GM19463 (cell line): Measurements from ENCODE around the gene LPAR6.
"Not testable (repeated sequence)": the region's sequence is repeated elsewhere in the genome, so short reads cannot be mapped to it uniquely, and the experiment has no call there.

Experiments used
- ATAC-seq: cut with Tn5 transposase; IDR thresholded peaks from one replicate; pipeline ENCODE4 v1.9.1; 2021; ENCODE audit warnings: mild to moderate bottlenecking, moderate library complexity; ENCODE audit not compliant: unreplicated experiment

Gene LPAR6, protein sequence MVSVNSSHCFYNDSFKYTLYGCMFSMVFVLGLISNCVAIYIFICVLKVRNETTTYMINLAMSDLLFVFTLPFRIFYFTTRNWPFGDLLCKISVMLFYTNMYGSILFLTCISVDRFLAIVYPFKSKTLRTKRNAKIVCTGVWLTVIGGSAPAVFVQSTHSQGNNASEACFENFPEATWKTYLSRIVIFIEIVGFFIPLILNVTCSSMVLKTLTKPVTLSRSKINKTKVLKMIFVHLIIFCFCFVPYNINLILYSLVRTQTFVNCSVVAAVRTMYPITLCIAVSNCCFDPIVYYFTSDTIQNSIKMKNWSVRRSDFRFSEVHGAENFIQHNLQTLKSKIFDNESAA

DNA sequence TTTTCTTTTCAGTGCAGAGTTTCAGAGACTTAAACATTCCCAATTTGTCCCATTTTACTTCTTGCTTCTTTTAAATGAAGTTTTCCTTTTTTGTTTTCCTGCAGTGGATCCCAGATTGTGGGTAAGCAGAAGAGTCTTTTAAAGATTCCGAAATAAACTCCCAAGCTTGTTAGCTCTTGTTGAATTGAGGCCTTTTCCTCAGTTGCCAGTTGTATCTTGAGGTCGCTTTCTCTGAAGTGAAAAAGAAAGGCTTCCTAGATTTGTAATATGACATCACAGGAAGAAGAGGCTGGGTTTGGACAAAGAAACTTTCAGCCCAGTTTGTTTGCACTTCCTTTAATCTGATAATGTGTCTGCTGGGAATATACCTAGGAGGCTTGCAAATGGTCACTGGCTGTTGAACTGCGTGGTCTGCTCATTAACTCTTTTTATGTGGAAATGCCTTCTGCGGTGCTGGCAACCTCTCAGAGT, at the start of gene LPAR6:
LPAR6 (minus strand) TSS at position 233 of the 471 bp plus-strand sequence. CDS start 690 bp downstream, outside the sequence.
- no peak for ATAC-seq

DNA sequence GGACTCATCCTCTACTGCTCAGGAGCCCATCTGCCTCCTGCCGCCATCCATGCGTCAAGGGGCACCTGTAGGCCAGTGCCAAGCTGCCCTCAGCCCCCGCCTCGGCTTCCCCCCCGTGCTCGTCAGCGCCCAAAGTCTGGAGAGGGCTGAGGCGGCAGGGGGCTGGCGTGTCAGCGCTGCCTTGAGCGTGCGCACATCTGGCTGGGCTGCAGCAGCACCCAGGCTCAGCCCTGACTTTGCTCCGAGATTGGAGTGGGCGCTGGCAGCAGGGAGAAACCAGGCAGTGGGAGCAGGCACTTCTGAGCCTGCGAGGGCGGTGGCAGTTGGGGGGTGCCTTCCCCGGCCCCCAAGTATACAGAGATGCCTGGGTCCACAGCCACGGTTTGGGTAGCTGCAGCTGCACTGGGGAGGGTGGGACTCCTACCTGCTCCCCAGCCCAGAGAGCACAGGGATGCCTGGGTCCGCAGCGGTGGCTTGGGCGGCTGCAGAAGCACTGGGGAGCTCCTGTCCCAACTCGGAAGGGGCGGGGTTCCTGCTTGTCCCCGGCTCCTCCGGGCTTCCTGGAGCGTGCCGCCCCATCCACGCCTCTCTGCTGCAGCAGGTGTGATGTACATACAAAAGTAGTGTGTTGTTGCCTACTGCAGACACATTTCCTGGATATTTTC, 44.8 kb upstream of the LPAR6 start:
- no peak for ATAC-seq

DNA sequence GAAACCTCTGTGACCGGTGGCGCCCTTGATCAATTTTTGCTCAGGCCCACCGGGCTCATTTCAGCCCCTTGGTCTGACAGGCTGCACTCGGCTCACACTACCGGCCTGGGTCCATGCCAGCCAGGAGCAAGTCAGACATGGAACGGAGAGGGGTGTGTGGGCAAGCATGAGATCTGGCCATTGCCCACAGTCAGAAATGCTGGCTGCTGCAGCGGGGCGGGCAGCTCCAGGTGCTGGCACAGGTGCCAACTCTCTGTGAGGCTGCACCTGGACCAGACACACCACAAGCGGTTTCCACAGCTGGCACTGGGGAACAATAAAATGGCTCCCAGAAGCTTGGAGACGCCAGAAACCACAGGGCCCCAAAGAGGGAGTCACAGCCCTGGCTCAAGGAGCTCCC, 43.6 kb upstream of the LPAR6 start:
- no peak for ATAC-seq

DNA sequence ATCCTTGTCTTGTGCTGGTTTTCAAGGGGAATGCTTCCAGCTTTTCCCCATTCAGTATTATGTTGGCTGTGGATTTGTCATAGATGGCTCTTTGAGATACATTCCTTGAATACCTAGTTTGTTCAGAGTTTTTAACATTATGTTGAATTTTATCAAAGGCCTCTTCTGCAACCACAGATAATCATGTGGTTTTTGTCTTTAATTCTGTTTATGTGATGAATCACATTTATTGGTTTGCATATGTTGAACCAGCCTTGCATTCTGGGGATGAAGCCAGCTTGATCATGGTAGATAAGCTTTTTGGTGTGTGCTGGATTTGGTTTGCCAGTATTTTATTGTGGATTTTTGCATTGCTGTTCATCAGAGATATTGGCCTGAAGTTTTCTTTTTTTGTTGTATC, 38.3 kb upstream of the LPAR6 start:
- not testable (repeated sequence) for ATAC-seq

DNA sequence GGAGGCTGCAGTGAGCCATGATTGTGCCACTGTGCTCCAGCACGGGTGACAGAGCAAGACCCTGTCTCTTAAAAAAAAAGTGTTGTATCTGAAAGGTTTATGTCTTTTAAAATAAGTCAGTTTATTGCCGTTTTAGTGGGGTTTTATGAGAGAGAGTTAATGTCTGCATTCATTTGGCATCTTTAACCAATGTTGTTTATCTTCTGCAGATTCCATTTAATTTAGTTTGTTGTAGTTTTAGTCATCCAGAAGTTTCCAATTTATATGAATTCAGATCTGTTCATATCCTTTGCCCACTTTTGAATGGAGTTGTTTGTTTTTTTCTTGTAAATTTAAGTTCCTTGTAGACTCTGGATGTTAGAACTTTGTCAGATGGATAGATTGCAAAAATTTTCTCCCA, 36.7 kb upstream of the LPAR6 start:
- no peak for ATAC-seq

DNA sequence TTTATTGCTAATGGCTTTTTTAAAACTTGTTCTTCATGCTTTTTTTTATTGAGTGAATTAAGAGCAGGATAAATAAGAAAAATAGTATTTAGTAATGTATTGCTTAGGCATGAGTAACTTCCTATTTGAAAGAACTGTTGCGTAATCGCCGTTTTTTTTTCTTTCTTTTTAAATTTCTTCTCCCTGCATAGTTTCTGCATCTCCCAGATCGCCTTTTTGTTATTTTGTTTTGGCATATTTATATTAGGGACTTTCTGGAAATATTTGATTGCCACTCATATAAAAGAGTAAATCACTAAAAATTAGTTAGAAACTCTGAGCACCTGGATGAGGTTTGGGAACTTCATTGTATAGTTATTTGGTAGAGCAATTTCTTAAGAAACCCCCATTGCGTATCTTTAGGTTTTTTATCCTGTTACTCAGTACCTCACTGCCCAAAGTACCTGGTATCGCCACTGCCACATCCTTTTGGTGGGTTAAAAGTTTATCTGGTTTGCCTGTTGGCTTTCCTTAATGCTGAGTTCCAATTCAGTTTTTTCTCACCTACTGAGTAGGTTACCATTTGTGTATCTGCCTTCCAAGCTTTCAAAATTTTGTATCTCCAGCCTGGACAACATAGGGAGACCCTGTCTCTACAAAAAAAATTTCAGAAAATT, 36.2 kb upstream of the LPAR6 start:
- ATAC-seq: no peak

DNA sequence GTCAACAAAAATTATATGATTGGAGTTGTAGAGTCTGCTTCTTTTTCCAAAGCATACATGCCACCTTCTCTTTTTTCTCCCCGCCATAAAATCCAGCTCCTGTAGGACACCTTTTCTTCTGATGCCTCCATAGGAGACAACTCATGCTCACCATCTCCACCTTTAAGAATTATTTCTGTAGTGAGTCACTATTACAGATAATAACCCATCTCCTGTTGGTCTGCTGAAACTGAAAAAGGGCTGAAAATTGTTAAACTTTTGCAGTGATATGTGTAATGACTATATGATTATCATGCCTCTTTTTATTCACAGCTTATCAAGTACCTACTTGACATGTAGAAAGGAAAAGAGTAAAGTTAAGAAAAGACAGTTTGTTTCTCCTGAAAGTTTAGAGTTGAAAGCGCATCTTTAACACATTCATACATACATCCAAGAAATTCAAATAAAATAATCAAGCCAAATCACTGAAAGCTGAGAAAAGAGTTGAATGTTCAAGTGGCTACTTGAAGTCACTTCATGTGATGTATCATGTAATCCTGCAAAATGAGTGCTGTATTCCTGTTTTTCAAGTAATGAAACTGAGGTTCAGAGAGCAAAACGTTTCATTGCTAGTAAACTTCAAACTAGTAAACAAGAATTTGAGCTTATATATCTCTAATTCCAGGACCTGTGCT, 35.5 kb upstream of the LPAR6 start:
- ATAC-seq: no peak

DNA sequence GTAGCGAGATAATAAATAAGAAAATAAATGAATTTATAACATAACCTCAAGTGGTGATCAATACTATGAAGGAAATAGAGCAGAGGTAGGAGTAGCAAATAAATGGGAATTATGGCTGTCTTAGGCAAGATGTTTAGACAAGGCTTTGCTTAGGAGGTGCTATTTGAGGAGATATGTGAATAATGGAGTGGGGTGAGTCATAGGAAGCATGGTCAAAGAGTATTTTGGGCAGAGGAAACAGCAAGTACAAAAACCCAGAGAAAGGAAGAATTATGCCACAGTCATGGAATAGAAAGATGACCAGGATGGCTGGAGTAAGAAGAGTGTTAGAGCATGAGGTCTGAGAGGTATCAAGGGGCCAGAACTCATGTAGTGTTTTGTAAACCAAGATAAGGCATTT, 33.6 kb upstream of the LPAR6 start:
- no peak for ATAC-seq

DNA sequence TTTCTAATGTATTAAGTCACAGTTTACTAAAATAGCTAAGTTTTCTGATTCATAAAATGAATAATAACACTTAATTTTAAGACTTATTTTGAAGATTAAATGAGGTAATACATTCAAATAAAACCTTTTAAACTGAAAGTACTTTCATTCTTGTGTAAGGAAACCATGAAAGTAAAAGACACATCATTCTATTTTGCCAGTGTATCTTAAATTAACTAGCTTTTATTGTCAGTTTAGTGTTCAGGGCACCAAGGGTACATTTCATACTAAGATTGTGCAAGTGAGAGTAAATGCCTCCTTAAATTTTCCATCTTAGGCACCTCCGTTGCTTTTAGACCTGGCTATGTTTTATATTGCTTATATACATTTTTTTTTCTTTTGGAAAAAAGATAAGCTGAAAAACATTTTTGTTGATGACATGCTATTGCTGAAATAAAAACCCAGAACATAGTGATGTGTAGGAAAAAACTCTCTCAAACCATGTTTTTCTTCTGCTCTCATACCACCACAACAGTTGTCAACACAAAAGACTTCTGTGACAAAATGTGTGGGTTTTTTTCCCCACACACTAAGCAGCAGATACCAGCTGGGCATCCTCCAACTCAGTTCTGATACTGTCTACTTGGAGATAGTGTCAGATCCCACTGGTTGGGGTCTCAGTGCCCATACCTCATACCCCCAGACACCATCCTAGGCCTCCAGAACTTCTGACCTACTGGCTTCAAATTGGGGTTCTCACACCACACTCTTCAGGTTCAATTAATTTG, 30.7 kb upstream of the LPAR6 start:
- no peak for ATAC-seq

DNA sequence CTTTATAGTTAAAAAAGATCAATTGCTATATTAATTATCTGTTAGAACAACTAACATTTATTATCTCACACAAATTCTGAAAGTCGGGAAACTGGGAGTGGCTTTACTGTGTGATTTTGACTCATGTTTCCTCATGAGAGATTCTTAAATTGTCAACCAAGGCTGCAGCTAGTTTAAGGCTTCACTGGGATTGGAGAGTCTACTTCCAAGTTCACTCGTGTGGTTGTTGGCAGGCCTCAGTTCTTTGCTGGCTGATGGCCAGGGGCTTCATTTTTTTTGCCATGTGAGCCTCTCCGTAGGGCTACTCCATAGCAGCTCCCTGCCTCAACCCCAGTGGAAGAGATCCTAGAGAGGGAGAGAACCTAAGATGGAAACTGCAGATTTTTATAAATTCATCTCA, 24.5 kb upstream of the LPAR6 start:
- no peak for ATAC-seq

DNA sequence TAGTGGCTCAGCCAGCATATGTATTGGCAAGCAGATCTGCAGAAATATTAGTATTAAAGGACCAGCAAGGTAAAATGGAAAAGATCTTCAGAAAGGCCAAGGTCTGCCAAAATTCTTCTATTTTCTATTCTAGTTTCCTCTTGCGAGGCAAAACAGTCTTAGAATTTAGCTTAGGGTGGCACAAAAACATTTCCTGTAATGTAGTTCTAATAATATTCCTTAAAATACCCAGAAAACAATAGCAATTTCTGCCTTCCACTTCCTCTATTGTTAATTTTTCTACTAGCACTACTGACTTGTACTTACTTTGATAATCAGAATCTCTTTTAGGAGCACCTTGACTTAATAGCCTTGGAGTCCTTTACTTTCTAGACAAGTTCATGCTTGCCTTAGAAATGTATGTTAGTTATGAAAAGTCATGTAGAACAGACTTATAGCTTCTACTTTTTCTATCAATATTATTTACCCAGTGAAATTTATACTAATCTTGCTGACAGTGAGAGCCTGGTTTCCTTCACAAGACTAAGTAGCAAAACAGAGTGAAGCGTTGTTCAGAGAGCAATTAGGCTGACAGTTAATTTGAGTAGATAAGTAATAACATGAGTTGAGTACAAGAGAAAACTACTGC, 23.9 kb upstream of the LPAR6 start:
- ATAC-seq: no peak

DNA sequence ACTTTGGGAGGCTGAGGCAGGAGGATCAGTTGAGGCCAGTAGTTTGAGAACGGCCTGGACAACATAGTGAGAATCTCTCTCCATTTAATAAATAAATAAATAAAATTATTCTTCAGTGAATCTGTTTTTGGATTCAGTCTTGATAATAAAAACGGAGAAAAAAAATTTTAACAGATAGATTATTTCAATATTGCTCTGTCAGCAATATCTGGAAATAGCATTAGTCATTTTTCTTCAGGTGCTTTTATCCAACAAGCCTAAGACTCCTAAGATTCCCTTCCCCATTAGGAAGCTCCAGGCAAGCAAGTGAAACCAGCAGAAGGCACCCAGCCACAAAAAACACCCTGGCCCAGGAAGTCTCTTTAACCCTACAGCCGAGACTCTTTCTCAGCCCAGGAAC, 21.3 kb upstream of the LPAR6 start:
- no peak for ATAC-seq

DNA sequence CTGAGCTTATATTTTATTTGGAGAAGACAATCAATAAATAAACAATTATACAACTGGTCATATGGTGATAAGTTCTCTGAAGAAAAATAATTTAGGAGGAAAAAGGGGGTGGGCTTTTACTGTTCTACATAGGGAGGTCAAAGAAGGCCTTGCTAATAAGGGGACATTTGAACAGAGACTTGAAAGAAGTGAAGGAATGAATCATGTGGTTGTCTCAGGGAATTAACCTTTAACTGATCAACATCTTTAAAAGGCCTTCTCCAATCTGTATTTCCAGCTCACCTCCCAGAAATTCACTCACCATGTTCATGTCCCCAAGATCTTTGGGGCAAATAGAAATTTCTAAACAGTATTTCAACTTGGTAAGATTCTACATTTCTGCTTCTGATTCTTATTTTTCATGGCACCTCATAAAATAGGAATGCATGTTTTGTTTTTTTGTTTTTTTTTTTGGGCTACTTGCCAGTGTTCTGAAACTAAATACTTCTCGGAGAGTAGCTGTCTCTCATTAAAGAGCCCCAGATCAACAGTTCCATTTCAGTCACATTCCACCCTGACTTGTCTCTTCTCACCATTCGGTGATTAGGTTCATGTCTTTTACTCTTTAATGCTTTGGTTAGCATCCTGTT, 19.2 kb upstream of the LPAR6 start:
- ATAC-seq: no peak

DNA sequence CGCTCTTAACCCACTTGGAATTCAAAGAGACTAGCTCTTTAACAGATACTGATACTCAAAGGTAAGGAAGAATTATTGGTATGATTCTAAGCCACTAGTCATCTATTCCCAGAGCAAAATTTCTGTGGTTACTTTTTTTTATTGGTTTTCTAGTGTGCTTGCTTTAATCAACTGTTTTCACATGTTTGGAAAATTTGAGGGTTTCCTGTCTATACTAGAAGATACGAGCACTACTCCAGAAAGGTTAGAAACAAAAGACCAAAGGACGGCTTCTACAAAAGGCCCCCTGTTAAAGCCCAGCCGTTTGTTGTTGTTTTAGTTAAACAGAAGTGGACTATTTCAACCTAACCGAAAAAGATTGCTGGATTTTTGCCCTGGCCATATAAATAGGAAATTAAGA, 18.5 kb upstream of the LPAR6 start:
- no peak for ATAC-seq

DNA sequence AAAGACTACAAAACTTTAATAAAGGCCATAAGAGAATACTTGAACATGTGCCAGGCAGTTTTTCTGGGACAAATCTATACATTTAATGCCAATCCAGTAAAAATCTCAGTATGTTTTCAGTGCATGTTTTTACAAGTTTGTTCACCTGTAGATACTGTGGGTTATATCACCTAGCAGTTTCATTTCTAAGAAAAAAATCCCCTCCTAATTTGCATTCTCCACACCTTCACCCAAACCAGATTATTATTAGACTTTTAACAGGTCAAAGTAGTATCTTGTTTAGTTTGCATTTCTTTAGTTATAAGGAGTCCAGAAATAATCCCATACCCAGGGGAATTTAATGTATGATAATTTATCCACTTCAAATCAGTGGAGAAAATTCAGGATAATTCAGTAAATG, 17.0 kb upstream of the LPAR6 start:
- no peak for ATAC-seq

DNA sequence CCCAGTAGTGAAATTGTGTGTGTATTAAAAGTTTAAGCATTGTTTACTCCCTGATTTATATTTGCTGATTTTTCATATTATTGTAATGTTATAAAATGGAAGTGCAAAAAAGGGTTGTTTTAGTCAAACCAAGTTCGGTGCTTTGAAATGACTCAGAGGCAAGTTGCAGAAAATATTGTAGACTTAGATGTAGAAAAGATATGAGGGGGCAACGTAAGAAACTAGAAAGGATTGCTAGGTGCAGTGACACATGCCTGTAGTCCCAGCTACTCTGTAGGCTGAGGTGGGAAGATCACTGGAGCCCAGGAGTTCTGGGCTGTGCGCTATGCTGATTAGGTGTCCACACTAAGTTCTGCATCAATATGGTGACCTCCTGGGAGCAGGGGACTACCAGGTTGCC, 16.1 kb upstream of the LPAR6 start:
- no peak for ATAC-seq

DNA sequence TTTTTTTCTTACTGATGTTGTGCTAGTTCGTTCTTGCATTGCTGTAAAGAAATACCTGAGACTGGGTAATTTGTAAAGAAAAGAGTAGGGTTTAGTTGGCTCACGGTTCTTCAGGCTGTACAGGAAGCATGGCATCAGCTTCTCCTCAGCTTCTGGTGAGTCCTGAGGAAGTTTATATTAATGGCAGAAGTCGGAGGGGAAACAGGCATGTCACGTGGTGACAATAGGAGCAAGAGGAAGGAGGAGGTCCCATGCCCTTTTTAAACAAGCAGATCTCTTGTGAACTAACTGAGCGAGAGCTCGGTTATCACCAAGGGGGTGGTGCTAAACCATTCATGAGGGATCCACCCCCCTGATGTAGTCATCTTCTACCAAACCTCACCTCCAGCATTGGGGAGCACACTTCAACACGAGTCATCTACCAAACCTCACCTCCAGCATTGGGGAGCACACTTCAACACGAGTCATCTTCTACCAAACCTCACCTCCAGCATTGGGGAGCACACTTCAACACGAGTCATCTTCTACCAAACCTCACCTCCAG, 13.9 kb upstream of the LPAR6 start:
- not testable (repeated sequence) for ATAC-seq

DNA sequence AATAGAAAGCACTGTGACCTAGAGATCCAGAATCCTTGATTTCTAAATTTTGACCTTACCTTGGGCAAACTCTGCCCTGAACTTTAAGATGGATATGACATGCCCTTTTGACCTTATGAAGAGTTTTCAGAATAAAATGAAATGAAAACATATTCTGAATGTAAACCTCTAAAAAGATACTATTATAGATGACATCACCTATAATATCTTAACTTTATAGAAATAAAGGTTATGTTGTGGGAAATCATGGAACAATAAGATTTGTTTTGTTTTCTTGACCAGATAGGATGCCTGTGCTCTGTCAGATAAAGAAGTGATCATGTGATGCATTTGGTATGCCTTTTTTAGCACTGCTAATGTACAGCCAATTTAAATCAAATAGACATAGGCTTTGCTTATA, 13.1 kb upstream of the LPAR6 start:
- no peak for ATAC-seq

DNA sequence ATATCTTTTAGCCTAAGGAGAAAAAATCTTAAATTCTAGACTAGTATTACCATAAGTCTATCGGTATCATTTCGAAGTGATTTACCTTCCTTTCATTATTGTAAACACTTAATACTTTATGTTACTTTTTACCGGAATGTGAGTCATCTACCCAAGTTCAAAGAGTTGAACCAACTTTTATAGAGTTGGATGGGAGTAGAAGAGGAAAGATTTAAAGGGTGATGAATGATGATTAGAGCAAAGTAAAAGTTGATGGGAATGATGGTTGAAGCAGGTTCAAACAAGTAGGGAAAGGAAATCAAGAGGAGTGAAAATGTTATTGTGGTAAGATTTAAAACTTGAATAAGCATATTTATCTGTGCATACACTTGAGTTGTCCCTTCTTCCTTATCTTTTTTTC, 11.3 kb upstream of the LPAR6 start:
- no peak for ATAC-seq
